H54 (cell line): ENCODE measurements around the gene ANKRD62.
A peak's percentile ranks its signal among the peaks of the same experiment; 100 is the strongest.
"Not testable (repeated sequence)": the region's sequence is repeated elsewhere in the genome, so short reads cannot be mapped to it uniquely, and the experiment has no call there.

Experiments
- DNase-seq: peaks from one replicate; pipeline ENCODE4 v3.0.0; 2011; ENCODE audit warnings: low spot score, mixed read lengths; ENCODE audit not compliant: insufficient read length
- FAIRE-seq: peaks from 3 replicates; lab custom pipeline; 2011; peaks lifted over from hg19 to GRCh38; lab: Jason Lieb, UNC
- POLR2A ChIP-seq: IDR thresholded peaks from 2 replicates; pipeline ENCODE4 v1.6.1; 2011; ENCODE audit warnings: low read depth, mild to moderate bottlenecking, low read length

Gene ANKRD62

GRCh38 chr18:12098374-12098773 lies 4.7 kb downstream of the ANKRD62 start:
- TF ChIP-seq POLR2A = no peak
- no peak for FAIRE-seq
- DNase-seq = no peak

GRCh38 chr18:12099160-12099559 lies 5.5 kb downstream of the ANKRD62 start:
- DNase-seq (no peak), FAIRE-seq (no peak)
- TF ChIP-seq POLR2A = no peak

DNA sequence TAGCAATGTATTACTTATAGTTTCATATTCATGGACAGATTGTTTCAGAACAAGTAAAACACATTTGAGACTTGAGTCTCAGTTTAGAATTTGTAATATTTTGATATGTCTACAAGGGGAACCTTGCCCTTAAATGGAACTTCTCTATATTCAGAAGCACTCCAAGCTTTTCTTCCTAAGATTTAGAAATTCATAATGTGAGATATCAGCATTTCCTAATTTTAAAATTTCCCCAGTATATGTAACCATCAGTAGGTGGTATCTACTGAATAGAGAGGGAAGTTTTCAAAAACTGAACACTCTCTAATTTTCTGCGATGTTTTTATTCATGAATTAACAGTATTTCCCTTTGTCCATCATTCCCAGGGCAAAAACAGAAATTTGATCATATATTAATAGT lies 7.6 kb downstream of the ANKRD62 start:
- FAIRE-seq (no peak), DNase-seq (no peak)
- TF ChIP-seq POLR2A = no peak

DNA sequence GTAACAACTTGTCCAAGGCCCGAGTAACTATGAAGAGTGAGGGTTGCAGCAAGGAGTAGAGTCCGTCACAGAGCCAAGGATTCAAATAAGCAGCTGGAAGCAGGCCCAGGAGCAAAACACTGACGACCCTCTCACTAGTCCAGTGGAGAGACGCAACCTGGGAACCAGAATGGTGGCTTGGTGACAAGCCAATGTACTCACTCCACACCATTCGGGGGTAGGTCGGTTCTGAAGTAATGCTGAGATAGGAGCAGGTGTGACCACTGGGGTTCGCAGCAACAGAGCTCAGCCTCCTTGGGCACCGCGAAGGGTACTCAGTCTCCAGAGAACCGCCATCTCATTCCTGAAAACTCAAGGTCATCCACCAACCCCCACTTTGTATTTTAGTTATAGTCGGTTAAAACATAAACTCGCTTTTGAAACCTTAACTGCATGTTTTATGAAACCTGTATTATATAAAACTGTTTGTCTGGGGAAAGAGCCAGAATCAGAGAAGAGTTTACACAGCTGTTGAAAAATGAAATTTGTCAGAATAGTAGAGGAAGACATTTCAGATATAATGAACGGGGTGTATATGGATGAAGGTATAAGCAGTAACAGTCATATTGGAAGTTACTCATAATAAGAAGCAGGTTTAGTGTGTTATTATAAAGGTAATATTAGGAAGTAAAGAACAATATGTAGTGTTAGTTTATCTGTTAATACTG lies 8.6 kb downstream of the ANKRD62 start:
- no peak for FAIRE-seq

DNA sequence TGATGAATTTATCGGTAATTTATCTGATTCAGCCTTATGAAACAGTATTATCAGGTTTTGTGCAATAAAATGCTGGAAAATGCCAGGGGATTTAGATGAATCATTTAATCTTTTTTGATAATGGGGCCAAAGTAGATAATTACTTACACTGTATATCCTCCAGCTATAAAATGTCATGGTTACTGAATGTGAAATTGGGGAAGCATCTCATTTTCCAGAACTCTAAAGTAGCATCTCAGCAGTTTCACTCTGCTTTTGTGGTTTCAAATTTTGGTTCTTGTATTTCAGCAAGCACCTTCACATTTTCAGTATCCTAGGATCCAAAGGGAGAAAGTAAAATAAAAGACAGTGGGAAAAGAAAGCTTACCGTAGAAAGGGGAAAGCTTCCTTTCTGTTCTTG lies 12.8 kb downstream of the ANKRD62 start:
- DNase-seq (no peak), FAIRE-seq (no peak)
- no peak for TF ChIP-seq POLR2A

More for the DNA sequence above, 8.6 kb downstream of the ANKRD62 start:
- DNase-seq = no peak
- no peak for TF ChIP-seq POLR2A

GRCh38 chr18:12109836-12110235 lies 16.2 kb downstream of the ANKRD62 start:
- no peak for TF ChIP-seq POLR2A
- DNase-seq (no peak), FAIRE-seq (no peak)

DNA sequence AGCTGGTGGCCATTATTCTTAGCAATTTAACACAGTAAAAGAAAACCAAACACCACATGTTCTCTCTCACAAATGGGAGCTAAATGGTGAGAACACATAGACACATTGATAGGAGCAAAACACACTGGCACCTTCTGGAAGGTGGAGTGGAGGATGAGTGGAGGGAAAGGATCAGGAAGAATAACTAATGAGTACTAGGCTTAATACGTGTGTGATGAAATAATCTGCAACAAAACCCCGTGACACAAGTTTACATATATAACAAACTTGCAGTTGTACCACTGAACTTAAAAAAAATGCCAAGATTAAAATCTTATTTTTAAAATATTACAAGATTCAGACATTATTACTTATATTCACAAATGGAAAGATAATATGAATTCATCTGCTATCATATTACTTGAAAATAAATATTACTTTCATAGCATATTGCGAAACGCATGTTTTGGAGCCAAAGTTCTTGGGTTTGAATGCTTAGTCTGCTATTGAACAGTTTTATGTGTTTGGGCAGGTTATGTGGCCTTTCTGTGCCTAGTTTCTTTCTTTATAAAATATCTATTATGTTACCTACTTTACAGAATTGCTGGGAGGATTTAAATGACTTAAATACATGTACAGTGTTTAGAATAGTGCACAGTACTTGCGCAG lies 20.5 kb downstream of the ANKRD62 start:
- no peak for TF ChIP-seq POLR2A
- FAIRE-seq = no peak
- no peak for DNase-seq

DNA sequence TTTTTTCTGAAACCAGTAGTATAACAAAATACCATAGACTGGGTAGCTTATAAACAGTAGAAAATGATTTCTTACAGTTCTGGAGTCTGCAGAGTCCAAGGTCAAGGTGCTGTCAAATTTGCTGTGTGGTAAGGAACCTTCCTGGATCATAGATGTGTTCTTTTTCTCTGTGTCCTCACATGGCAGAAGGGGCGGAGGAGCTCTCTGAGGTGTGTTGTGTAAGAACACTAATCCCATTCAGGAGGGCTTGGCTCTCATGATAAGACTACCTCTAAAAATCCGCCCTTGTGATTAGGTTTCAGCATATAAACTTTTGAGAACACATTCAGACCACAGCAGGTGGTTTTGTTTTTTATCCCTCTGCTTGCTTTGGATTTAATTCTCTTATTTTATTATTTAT lies 25.7 kb downstream of the ANKRD62 start:
- DNase-seq (no peak), FAIRE-seq (no peak)
- no peak for TF ChIP-seq POLR2A

DNA sequence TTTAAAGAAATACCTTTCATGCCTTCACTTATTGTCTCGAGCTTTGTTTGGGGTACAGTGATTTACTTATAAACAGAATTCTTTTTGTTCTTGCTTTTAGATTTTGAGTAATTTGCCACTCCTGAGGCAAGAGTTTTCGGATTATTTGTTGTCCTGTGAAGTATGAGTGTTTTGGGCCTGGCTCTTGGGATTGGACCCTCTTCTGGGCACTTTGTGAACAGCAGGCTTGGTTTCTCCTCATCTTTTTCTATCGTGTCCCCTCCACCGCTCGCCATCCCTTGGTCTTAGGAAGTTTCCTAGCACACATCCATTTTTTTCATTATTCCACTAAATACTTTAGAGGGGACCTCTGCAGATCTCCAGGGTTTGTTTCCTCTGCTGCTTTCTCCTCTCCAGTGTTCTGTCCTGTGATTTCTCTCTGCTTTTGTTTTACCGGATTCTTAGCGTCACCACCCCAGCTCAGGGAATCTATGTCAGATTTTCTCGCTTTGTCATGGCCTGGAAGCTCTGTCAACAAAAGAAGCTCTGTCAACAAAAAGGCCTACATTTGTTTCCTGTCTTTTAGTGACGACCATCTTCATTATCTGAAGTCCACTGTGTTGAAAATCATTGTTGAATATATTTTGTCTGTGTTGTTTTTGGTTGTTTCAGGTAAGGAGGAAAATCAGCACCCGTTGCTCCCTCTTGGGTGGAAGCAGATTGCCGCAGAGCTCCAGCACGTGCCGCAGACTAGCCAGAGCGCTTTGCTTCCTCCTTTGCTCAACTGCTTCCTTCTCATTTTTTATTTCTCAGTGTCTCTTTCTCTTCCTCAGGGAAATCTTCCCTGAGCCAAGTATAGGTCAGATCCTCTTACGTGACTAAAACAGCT lies 27.8 kb downstream of the ANKRD62 start:
- TF ChIP-seq POLR2A = no peak
- FAIRE-seq (peak; percentile 68), DNase-seq (no peak)

DNA sequence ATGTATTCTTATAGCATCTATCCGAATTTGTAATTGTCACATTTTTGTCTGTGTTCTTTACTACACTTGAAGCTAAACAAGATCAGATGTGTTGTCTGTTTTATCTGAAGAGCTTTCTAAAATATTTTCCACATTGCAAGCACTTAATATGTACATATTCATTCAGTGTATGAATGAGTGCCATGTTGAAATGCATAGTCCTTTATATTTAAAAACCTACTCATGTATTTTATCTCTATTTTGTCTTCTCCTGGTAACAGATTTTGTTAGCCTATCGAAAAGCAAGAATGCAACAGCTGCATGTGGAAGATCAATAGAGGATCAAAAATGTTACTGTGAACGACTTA lies 28.4 kb downstream of the ANKRD62 start:
- not testable (repeated sequence) for FAIRE-seq, DNase-seq

GRCh38 chr18:12127647-12128046 lies 34.0 kb downstream of the ANKRD62 start:
- not testable (repeated sequence) for DNase-seq, FAIRE-seq

DNA sequence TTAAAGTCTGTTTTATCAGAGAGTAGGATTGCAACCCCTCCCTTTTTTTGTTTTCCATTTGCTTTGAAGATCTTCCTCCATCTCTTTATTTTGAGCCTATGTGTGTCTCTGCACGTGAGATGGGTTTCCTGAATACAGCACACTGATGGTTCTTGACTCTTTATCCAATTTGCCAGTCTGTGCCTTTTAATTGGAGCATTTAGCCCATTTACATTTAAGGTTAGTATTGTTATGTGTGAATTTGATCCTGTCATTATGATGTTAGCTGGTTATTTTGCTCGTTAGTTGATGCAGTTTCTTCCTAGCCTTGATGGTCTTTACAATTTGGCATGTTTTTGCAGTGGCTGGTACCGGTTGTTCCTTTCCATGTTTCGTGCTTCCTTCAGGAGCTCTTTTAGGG lies 45.2 kb downstream of the ANKRD62 start:
- not testable (repeated sequence) for DNase-seq, FAIRE-seq

DNA sequence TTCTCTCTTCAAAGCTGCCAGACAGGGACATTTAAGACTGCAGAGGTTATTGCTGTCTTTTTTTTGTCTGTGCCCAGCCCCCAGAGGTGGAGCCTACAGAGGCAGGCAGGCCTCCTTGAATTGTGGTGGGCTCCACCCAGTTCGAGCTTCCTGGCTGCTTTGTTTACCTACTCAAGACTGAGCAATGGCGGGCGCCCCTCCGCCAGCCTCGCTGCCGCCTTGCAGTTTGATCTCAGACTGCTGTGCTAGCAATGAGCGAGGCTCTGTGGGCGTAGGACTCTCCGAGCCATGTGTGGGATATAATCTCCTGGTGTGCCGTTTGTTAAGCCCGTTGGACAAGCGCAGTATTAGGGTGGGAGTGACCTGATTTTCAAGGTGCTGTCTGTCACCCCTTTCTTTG lies 47.2 kb downstream of the ANKRD62 start:
- not testable (repeated sequence) for FAIRE-seq, DNase-seq

DNA sequence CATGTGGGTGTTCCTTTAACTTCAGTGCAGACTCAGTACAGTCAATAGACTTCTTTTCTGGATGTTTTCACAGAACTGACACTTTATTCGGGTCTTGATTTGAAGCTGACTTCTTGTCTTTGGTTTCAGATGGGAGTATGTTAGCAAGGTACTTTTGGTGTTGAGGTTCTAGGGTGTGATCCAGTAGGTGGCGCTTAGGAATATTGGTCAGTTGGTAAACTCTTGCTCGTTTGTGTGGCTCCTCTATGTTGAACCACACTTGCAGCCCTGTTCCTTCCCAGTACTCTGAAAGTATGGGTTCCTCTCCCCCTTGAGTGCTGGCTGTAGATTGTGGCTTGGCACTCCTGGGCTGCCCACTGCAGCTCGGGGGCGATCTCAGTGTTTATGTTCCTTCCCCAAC lies 48.1 kb downstream of the ANKRD62 start:
- not testable (repeated sequence) for DNase-seq, FAIRE-seq

DNA sequence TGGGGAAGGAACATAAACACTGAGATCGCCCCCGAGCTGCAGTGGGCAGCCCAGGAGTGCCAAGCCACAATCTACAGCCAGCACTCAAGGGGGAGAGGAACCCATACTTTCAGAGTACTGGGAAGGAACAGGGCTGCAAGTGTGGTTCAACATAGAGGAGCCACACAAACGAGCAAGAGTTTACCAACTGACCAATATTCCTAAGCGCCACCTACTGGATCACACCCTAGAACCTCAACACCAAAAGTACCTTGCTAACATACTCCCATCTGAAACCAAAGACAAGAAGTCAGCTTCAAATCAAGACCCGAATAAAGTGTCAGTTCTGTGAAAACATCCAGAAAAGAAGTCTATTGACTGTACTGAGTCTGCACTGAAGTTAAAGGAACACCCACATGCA lies 55.8 kb downstream of the ANKRD62 start:
- FAIRE-seq = peak; percentile 41

More for the DNA sequence above, 55.8 kb downstream of the ANKRD62 start:
- DNase-seq = not testable (repeated sequence)
